ENCODE measurements around the gene AGAP2. TPM values are rescaled to one million over a fixed set of nuclear protein-coding genes. Genes with fewer than 3 reads are reported as not detected.

AGAP2 gene
- total RNA-seq, 1 donor from 2014 or later = 1.7 TPM

- peaks cover 33% of the 10 kb centered on the region for H3K4me1 Mint-ChIP-seq
- Histone ChIP-seq H3F3A (ENCODE audit: low read depth) (peaks cover 32% of the 10 kb centered on the region), H3K9ac (no peak overlapping the region), H2AFZ (replicated peaks) (no peak overlapping the region), H3K4me1 (peaks cover 16% of the 10 kb centered on the region), H3K27me3 (peaks cover 100% of the 10 kb centered on the region), H4K20me1 (ENCODE audit: low read depth) (peaks cover 44% of the 10 kb centered on the region), H3K27ac (no peak overlapping the region), H3K4me3 (no peak overlapping the region), H3K9me3 (ENCODE audit: low read depth) (no peaks in the 10 kb centered on the region), H3K79me2 (ENCODE audit: low read depth) (no peaks in the 10 kb centered on the region), H3K36me3 (no peaks in the 10 kb centered on the region), H3K4me2 (no peak overlapping the region)
- H3K36me3 Mint-ChIP-seq = peaks cover 4% of the 10 kb centered on the region
- H3K27me3 Mint-ChIP-seq (ENCODE audit: insufficient read depth, low read depth) = peaks cover 44% of the 10 kb centered on the region
- DNase-seq (ENCODE audit: low spot score) = no peak
- H3K27ac Mint-ChIP-seq = no peak overlapping the region
- no peaks in the 10 kb centered on the region for H3K9me3 Mint-ChIP-seq
- TF ChIP-seq EZH2 (IDR thresholded peaks at IDR 0.05) (no peak), CTCF (IDR thresholded peaks at IDR 0.05) (no peak), EZH2phosphoT487 (IDR thresholded peaks at IDR 0.05) (no peak)
- H3K4me3 Mint-ChIP-seq = no peak overlapping the region
Measured at GRCh38 chr12:57734591-57734990, 4.0 kb downstream of the AGAP2 start.

GRCh38 chr12:57733928-57734327, 4.6 kb downstream of the AGAP2 start:
- H3K9ac ChIP-seq = no peak overlapping the region
- no peak overlapping the region for H3K27ac ChIP-seq
- H3K36me3 ChIP-seq = no peaks in the 10 kb centered on the region
- peaks cover 26% of the 10 kb centered on the region for H3F3A ChIP-seq (ENCODE audit: low read depth)
- peaks cover 42% of the 10 kb centered on the region for H3K27me3 Mint-ChIP-seq (ENCODE audit: insufficient read depth, low read depth)
- TF ChIP-seq CTCF (IDR thresholded peaks at IDR 0.05) = no peak
- peak; percentile 8 for TF ChIP-seq EZH2 (IDR thresholded peaks at IDR 0.05)
- H3K79me2 ChIP-seq (ENCODE audit: low read depth) = no peaks in the 10 kb centered on the region
- H3K4me3 ChIP-seq = no peak overlapping the region
- peak overlapping the region; percentile 68 for H3K4me3 Mint-ChIP-seq
- H3K4me1 ChIP-seq = peaks cover 10% of the 10 kb centered on the region
- H3K27me3 ChIP-seq = peaks cover 100% of the 10 kb centered on the region
- no peaks in the 10 kb centered on the region for H3K9me3 ChIP-seq (ENCODE audit: low read depth)
- no peak overlapping the region for H2AFZ ChIP-seq (replicated peaks)
- no peak for DNase-seq (ENCODE audit: low spot score)
- peaks cover 2% of the 10 kb centered on the region for H3K9me3 Mint-ChIP-seq
- peaks cover 4% of the 10 kb centered on the region for H3K36me3 Mint-ChIP-seq
- peaks cover 41% of the 10 kb centered on the region for H4K20me1 ChIP-seq (ENCODE audit: low read depth)
- no peak overlapping the region for H3K27ac Mint-ChIP-seq
- peaks cover 26% of the 10 kb centered on the region for H3K4me1 Mint-ChIP-seq
- no peak overlapping the region for H3K4me2 ChIP-seq

- Histone ChIP-seq H3K4me3 (no peak overlapping the region), H3K9me3 (ENCODE audit: low read depth) (no peaks in the 10 kb centered on the region), H2AFZ (replicated peaks) (no peak overlapping the region), H3K4me2 (no peak overlapping the region), H3K9ac (no peak overlapping the region), H3F3A (ENCODE audit: low read depth) (peaks cover 24% of the 10 kb centered on the region), H4K20me1 (ENCODE audit: low read depth) (peaks cover 47% of the 10 kb centered on the region), H3K79me2 (ENCODE audit: low read depth) (no peaks in the 10 kb centered on the region), H3K4me1 (peaks cover 10% of the 10 kb centered on the region), H3K27ac (no peak overlapping the region), H3K27me3 (peaks cover 100% of the 10 kb centered on the region), H3K36me3 (no peaks in the 10 kb centered on the region)
- Mint-ChIP-seq H3K27ac (no peak overlapping the region), H3K4me3 (no peak overlapping the region), H3K36me3 (peaks cover 4% of the 10 kb centered on the region), H3K9me3 (peaks cover 2% of the 10 kb centered on the region), H3K27me3 (ENCODE audit: insufficient read depth, low read depth) (peaks cover 47% of the 10 kb centered on the region), H3K4me1 (peaks cover 25% of the 10 kb centered on the region)
- no peak for TF ChIP-seq EZH2phosphoT487 (IDR thresholded peaks at IDR 0.05)
- TF ChIP-seq CTCF (IDR thresholded peaks at IDR 0.05) = no peak
- no peak for TF ChIP-seq EZH2 (IDR thresholded peaks at IDR 0.05)
- no peak for DNase-seq (ENCODE audit: low spot score)
Measured at GRCh38 chr12:57732726-57733593, 5.6 kb downstream of the AGAP2 start.

Data from neural progenitor cell (in vitro differentiated cells).